NCI-H2227 (cell line): ENCODE data around the gene SGSM2.

Source experiments
- DNase-seq: peaks from one replicate; lab custom pipeline; 2025; ENCODE audit not compliant: unreplicated experiment; lab: John Stamatoyannopoulos, UW

The SGSM2 gene

GRCh38 chr17:2369039-2369438 lies 31.7 kb downstream of the SGSM2 start:
- no peak for DNase-seq

GRCh38 chr17:2369551-2370210 lies 32.4 kb downstream of the SGSM2 start:
- DNase-seq = peak; percentile 17

GRCh38 chr17:2370211-2370589 lies 32.9 kb downstream of the SGSM2 start:
- DNase-seq = no peak

- no peak for DNase-seq
Observed at GRCh38 chr17:2371183-2372130, 34.2 kb downstream of the SGSM2 start.

- no peak for DNase-seq
Observed at GRCh38 chr17:2372180-2372579, 34.9 kb downstream of the SGSM2 start.

- DNase-seq = no peak
Observed at GRCh38 chr17:2372681-2373080, 35.4 kb downstream of the SGSM2 start.

GRCh38 chr17:2373179-2373578 lies 35.9 kb downstream of the SGSM2 start:
- no peak for DNase-seq

GRCh38 chr17:2374549-2375285 lies 37.4 kb downstream of the SGSM2 start:
- no peak for DNase-seq

GRCh38 chr17:2375406-2375805 lies 38.1 kb downstream of the SGSM2 start:
- DNase-seq = no peak

GRCh38 chr17:2376107-2376506 lies 38.8 kb downstream of the SGSM2 start:
- DNase-seq = no peak

GRCh38 chr17:2377659-2378058 lies 40.4 kb downstream of the SGSM2 start:
- DNase-seq = no peak

GRCh38 chr17:2378905-2379304 lies 41.6 kb downstream of the SGSM2 start:
- DNase-seq = no peak

- DNase-seq = no peak
Observed at GRCh38 chr17:2379489-2380225, 42.4 kb downstream of the SGSM2 start.

GRCh38 chr17:2380226-2380922 lies 43.1 kb downstream of the SGSM2 start:
- no peak for DNase-seq

- DNase-seq = no peak
Observed at GRCh38 chr17:2380950-2381649, 43.8 kb downstream of the SGSM2 start.

GRCh38 chr17:2383628-2384167 lies 46.4 kb downstream of the SGSM2 start:
- DNase-seq = no peak

GRCh38 chr17:2384439-2385127 lies 47.3 kb downstream of the SGSM2 start:
- DNase-seq = no peak

GRCh38 chr17:2385240-2386210 lies 48.2 kb downstream of the SGSM2 start:
- DNase-seq = no peak
